Measurements from ENCODE around the gene NPL.
A peak's percentile ranks its signal among the peaks of the same experiment; 100 is the strongest.

NPL gene

DNA sequence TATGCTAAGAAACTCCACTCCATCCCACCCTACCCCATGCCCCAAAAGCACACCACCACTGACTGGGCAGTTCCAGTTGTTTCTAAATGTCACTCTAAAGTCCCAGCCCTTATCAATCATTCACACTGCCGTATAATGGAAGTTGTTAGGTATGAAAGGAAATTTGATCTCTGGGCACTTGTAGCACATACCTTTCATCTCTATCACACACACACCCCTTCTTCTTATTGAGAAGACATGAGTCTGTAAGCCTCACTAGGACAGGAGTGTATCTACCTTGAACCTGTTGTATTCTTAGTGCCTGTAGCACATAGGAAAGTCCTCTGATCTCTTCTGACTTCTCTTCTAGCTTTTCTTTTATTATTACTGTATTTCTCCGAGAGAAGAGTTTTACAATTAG lies 27.3 kb downstream of the NPL start:
- DNase-seq (ENCODE audit: low read depth) = no peak

GRCh38 chr1:182817802-182818201 lies 28.2 kb downstream of the NPL start:
- no peak for DNase-seq (ENCODE audit: low read depth)

- no peak for DNase-seq (ENCODE audit: low read depth)
Observed at GRCh38 chr1:182823220-182823619, 33.6 kb downstream of the NPL start.

DNA sequence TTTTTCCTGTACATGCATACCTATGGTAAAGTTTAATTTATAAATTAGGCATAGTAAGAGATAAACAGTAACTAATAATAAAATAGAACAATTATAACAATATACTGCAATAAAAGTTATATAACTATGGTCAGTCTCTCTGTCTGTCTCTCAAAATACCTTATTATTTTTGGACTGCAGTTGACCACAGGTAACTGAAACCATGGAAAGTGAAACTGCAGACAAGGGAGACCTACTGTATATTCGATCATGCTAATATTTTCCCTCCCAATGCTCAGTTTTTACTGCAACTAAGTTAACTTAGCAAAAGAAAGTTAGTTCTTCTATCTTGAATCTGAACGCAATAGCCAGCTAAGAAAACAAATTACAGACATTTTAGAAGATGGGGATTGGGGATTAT lies 37.3 kb downstream of the NPL start:
- no peak for DNase-seq (ENCODE audit: low read depth)

DNA sequence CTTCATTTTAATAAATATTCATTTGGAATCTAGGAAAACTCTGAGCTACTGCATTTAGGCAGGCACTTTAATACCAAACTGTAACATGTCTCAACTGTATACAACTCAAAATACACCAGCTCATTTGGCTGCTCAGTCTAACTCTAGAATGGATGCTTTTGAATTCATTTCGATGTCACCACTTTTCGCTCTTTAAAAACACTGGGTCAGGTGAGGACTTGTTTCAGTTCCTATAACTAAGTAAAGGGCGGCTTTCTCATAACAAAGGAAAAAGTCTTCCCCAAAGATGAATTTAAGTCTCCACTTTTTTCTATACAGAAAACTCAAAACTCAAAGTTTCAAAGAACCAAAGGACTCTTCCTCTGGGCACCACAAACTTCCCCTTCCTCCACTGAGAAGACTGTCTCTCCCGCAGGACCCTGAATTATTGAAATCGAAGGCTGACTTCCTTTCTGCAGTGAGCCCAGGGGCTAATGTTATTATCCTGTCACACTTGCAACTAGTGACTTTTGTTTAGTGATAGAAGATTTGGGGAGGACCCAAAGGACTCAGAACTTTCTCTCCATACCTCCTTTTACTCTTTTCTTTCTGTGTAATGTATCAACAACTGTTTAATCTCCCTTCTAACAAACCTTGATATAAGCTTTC lies 39.8 kb downstream of the NPL start:
- no peak for DNase-seq (ENCODE audit: low read depth)

- DNase-seq (ENCODE audit: low read depth) = no peak
Observed at GRCh38 chr1:182833271-182833670, 43.7 kb downstream of the NPL start.

DNA sequence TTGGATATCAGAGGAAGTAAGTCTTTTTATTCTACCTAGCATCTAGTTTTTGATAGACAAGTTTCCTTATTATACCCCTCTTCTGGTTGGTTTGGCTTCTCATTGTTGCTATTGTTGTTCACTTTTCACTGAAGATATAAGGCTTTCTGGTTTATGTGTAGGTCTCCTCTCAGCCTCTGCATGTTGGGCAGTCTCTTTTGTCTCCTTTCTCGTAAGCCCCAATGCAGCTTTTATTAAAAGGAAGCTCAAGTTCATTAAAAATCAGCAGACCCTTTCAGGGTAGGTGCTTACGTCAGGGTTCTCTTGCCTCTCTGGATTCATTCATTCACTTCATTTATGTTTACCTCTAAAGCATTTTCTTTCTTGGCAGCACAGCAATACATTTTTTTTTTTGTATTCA lies 44.8 kb downstream of the NPL start:
- DNase-seq (ENCODE audit: low read depth) = no peak

- DNase-seq (ENCODE audit: low read depth) = no peak
Observed at GRCh38 chr1:182835806-182836205, 46.2 kb downstream of the NPL start.

GRCh38 chr1:182839209-182840066 lies 49.9 kb downstream of the NPL start, which contains the start of gene DHX9:
Gene DHX9, plus strand, starts transcription at chr1:182839347. Its CDS starts 3,220 bp downstream, at chr1:182842567.
- peak; percentile 93 for DNase-seq (ENCODE audit: low read depth)

DNA sequence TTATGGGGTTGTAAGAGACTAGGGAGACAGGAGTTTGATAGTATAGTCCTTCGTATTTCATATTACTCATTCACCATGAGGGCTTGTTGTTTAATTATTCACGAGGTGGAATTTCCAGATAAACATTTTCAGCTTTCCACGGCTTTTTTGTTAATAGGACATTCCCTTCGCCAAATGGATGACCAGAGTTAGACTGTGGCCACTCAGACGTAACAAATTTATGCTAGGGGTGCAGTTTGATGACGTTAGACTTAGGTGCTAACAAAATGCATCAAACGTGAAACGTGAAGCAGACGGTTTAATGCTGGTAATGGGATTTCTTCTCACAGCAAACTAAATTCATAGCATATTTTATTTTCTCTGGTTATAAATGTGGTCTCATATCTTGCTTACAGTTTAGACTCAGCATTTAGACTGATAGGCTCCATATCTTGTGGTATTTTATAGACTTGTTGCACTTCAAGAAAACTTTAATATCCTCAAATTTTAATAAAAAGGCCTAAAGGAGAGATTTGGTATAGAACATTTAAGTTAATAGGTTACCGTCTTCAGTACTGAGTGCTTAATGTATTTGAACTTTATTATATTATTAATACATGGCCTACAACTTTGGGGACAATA lies 51.9 kb downstream of the NPL start:
- DNase-seq (ENCODE audit: low read depth) = no peak

DNA sequence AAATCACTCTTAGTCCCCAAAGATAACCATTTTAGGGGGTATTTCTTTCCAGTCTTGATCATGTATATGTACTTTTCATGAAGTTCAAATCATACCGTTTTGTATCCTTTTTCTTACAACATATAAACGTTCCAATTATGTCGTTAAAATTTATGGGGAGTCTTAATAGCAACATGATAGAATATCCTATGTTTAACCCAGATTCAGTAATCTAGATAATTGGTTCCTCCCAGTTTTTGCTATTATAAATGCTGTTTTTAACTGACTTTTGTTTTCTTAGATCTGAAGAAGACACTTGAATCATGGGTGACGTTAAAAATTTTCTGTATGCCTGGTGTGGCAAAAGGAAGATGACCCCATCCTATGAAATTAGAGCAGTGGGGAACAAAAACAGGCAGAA lies 52.7 kb downstream of the NPL start:
- DNase-seq (ENCODE audit: low read depth) = no peak

- no peak for DNase-seq (ENCODE audit: low read depth)
Observed at GRCh38 chr1:182845379-182845778, 55.8 kb downstream of the NPL start.

DNA sequence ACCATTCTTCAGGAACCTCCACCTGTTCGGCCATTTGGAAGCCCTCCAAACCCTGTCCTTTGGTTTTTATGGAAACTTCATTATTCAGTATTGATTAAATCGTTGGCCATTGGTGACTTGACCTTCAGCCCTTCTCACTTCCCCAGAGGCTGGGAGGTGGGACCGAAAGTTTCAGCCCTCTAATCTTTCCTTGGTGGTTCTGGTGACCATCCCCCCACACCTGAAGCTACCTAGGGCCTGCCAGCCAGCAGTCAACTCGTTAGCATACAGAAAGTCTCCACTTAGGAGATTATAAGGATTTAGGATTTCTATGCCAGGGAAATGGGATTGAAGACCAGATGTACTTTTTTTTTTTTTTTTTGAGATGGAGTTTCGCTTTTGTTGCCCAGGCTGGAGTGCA lies 56.3 kb downstream of the NPL start:
- DNase-seq (ENCODE audit: low read depth) = no peak

- no peak for DNase-seq (ENCODE audit: low read depth)
Observed at GRCh38 chr1:182847105-182847504, 57.5 kb downstream of the NPL start.

GRCh38 chr1:182848736-182849135 lies 59.2 kb downstream of the NPL start:
- no peak for DNase-seq (ENCODE audit: low read depth)

GRCh38 chr1:182850319-182850718 lies 60.7 kb downstream of the NPL start:
- DNase-seq (ENCODE audit: low read depth) = no peak

DNA sequence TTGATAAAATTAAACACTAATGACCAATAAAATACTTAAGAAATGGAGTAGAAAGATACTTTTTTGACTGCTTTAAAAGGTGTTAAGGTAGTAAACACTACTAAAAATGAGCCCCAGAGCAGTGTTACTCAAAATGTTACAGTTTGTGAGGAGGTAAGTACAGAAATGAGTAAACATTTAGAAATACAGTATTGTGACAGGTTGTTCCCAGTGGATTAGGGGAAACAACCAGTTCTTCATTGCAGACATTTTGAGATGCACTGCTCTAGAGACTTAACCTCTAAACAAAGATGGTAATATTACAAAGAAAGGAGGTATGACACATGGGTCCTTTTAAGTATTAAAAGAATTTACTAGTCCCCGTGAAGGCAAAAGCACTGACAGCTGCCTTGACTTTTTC lies 62.3 kb downstream of the NPL start:
- no peak for DNase-seq (ENCODE audit: low read depth)

- no peak for DNase-seq (ENCODE audit: low read depth)
Observed at GRCh38 chr1:182855911-182856310, 66.3 kb downstream of the NPL start.

- no peak for DNase-seq (ENCODE audit: low read depth)
Observed at GRCh38 chr1:182857212-182857611, 67.6 kb downstream of the NPL start.

DNA sequence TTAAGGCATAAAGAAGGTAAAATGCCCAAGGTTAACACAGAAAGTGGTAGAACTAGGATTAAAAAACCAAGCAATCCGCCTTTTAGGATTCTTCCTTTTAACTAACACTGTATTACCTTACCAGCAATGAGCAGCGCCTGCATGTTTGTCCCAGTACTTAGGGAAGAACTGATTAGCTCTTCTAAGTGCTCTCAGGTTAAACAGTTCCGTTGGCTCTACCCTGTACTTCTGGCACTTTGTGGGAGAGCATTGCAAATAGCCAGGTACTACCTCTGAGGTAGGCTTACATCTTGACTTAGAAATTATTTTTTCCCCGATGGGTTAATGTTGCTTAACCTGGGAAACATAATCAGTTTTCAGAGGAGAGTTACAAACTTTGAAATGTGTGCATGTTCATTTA lies 71.1 kb downstream of the NPL start:
- no peak for DNase-seq (ENCODE audit: low read depth)

DNA sequence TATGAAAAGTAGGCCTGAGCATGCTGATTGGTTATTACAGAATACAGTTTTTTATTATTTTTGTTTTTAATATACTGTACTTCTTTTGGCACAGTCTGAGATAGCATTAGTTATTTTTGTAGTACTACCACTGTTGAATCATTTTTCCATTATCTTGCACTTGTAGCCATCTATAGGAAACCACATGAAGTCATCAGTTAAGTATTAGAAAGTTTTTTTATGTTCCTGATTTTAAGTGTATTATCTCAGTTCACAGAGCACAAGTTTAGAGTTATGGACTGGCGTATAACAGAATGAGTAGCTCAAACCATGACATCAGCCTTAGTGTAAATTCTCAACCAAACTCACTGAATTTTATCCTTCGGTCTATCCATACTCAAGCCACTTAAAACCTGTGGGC lies 72.4 kb downstream of the NPL start:
- DNase-seq (ENCODE audit: low read depth) = no peak

DNA sequence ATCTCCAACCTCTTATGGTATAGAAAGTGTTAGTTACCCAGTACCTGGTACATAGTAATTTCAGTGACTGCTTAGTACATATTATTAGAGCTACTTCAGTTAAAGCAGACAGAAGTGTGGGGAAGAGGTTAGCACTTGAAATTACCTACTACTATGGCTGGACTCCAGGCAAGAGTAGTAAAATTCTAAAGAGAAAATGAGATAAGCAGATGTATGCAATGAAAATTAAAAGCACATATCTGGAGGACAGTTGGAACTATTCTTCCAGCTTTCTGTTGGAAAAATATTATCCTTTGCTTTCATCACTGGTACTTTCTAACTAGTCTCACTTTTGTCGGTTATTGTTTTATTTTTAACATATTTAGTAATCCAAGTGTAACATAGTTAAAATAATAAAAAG lies 73.3 kb downstream of the NPL start:
- DNase-seq (ENCODE audit: low read depth) = no peak

- DNase-seq (ENCODE audit: low read depth) = no peak
Observed at GRCh38 chr1:182863940-182864339, 74.4 kb downstream of the NPL start.
